Effector memory CD8-positive, alpha-beta T cell (primary cell): ENCODE data around the gene CDH4.
"Not testable (repeated sequence)": the region's sequence is repeated elsewhere in the genome, so short reads cannot be mapped to it uniquely, and the experiment has no call there.

Experiments
- ATAC-seq: fragments of 150-1000 bp; cut with Tn5 transposase; replicated peaks from 2 replicates; pipeline ENCODE4 v1.10.0; 2021; ENCODE audit warnings: mild to moderate bottlenecking, moderate library complexity
- DNase-seq, 3 experiments: peaks; one replicate each; pipeline ENCODE4 v3.0.0; 2021
- H3K27ac Mint-ChIP-seq, 2 donors: one replicate each; pipeline ENCODE4 v1.8.0; 2022; ENCODE audit warnings: mild to moderate bottlenecking in 2 of 2, mixed read lengths in 2 of 2, moderate library complexity in 2 of 2
- H3K27me3 Mint-ChIP-seq, 2 donors: one replicate each; pipeline ENCODE4 v1.8.0; 2022; ENCODE audit warnings: mixed read lengths in 2 of 2
- H3K36me3 Mint-ChIP-seq: one replicate; pipeline ENCODE4 v1.8.0; 2022; ENCODE audit warnings: mild to moderate bottlenecking, moderate library complexity, mixed read lengths; ENCODE audit not compliant: insufficient read depth
- H3K4me1 Mint-ChIP-seq, 2 donors: one replicate each; pipeline ENCODE4 v1.8.0; 2022; ENCODE audit warnings: low read depth in 2 of 2, mixed read lengths in 2 of 2
- H3K4me3 Mint-ChIP-seq, 2 donors: one replicate each; pipeline ENCODE4 v1.8.0; 2022; ENCODE audit warnings: mild to moderate bottlenecking in 2 of 2, mixed read lengths in 2 of 2, moderate library complexity in 2 of 2
- H3K9me3 Mint-ChIP-seq, 2 donors: one replicate each; pipeline ENCODE4 v1.8.0; 2022; ENCODE audit warnings: mixed read lengths in 2 of 2

CDH4 gene

DNA sequence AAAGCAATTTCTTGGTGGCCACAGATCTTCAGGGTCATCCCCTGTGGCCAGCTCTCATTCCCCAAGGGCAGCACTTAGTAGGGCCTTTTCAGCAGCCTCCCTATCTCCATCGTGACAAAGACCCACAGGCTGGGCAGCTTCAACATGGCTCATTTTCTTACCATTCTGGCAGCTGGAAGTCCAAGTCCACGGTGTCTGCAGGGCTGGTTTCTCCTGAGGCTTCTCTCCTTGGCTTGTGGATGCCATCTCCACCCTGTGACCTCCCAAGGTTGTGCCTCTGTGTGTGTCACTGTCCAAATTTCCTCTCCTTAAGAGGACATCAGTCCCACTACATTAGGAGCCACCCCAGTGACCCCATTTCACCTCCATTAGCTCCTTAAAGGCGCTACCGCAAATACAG is 161.7 kb downstream of the CDH4 start:
- no peak overlapping the region for H3K27ac Mint-ChIP-seq
- H3K4me1 Mint-ChIP-seq, result no peaks in the 10 kb centered on the region
- DNase-seq (no peak), ATAC-seq (no peak)
- no peak overlapping the region for H3K4me3 Mint-ChIP-seq
- no peaks in the 10 kb centered on the region for H3K36me3 Mint-ChIP-seq
- no peaks in the 10 kb centered on the region for H3K27me3 Mint-ChIP-seq
- H3K9me3 Mint-ChIP-seq, result no peaks in the 10 kb centered on the region

DNA sequence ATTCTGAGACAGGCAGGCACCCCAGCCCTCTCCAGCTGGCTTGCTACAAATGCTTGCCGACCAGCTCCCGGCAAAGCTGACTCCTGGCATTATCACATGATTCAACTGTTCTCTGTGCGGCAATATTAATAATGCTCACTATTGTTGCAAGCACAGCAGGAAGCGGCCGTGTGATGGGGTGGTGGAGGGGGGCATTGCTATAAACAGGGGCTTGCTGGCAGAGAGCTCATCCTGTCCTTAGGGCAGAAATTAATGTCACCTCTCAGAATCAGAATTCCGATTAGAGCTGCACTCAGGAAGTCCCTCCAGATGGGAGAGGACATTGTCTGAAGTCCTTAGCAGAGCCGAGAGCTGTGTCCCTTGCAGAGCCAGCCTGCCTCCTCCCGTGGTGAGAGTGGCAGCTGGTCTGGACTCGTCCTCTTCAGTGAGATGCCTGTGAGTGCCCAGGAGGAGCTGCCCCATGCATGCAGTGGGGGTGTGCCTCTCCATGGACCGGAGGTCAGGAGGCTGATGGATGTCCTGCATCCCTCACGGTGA is 162.5 kb downstream of the CDH4 start:
- Mint-ChIP-seq H3K27me3 (no peaks in the 10 kb centered on the region), H3K4me3 (no peak overlapping the region), H3K27ac (no peak overlapping the region), H3K4me1 (no peaks in the 10 kb centered on the region), H3K9me3 (no peaks in the 10 kb centered on the region), H3K36me3 (no peaks in the 10 kb centered on the region)
- ATAC-seq (no peak), DNase-seq (no peak)

DNA sequence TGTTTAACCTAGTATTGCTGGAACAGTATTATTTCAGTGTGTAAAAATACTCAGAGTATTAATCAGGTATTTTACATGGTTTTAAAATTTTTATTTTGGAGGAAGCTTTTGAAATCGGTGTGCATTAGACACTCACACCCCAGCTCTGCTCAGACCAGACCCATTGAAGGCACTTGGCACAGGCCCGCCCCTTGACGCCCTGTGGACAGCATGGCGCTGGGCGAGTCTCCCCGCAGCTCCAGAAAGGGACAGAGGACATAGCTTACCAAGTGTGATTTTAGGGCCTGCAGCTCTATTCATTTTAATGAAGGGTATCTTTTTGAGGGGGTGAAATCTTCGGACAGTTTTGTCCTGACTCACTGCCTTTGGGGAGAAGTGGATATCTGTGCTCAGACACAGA is 164.5 kb downstream of the CDH4 start:
- ATAC-seq (no peak), DNase-seq (no peak)
- Mint-ChIP-seq H3K36me3 (no peaks in the 10 kb centered on the region), H3K4me1 (peaks cover 0 to 2% of the 10 kb centered on the region in 2 donors), H3K27me3 (no peaks in the 10 kb centered on the region), H3K27ac (no peak overlapping the region), H3K4me3 (no peak overlapping the region), H3K9me3 (no peaks in the 10 kb centered on the region)

DNA sequence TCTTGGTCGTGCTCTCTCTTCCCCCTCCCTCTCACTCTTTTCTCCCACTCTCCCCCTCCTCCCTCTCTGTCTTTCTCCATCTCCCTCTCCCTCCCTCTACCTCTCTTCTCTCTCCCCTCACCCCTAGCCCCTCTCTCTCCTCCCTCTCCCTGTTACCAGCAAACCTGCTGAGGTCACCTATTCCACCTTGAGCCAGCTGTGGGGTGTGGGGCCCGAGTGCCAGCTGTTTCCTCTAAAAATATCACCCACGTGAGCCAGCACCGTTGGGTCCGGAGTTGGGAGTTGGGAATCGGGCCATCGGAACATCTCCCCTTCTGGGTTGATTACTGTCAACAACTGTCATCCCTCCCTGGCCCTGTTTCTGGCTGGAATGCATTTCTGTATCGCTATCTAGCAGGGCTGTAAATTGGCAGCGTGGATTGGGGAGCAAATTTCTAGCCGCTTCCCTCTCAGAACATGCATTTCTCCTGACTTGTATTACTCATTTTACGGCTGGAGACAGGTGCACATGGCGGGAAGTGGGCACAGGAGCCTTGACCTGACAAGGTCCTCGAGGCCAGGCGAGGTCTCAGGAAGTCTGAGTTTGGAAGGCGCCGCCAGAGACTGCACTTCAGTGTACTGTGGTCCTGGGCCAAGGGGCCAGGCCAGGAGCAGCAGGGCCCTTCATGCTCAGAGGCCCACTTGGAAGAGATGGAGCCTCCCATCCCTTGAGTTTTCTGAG is 165.3 kb downstream of the CDH4 start:
- peaks cover 0 to 2% of the 10 kb centered on the region in 2 donors for H3K4me1 Mint-ChIP-seq
- DNase-seq (no peak), ATAC-seq (no peak)
- H3K27ac Mint-ChIP-seq, result no peak overlapping the region
- no peaks in the 10 kb centered on the region for H3K27me3 Mint-ChIP-seq
- no peaks in the 10 kb centered on the region for H3K36me3 Mint-ChIP-seq
- no peaks in the 10 kb centered on the region for H3K9me3 Mint-ChIP-seq
- no peak overlapping the region for H3K4me3 Mint-ChIP-seq

- Mint-ChIP-seq H3K36me3 (no peaks in the 10 kb centered on the region), H3K9me3 (no peaks in the 10 kb centered on the region), H3K27me3 (no peaks in the 10 kb centered on the region), H3K4me3 (no peak overlapping the region), H3K27ac (no peak overlapping the region), H3K4me1 (peaks cover 0 to 2% of the 10 kb centered on the region in 2 donors)
- DNase-seq, result no peak
- no peak for ATAC-seq
These were observed 166.9 kb downstream of the CDH4 start for GRCh38 chr20:61419010-61419409.

DNA sequence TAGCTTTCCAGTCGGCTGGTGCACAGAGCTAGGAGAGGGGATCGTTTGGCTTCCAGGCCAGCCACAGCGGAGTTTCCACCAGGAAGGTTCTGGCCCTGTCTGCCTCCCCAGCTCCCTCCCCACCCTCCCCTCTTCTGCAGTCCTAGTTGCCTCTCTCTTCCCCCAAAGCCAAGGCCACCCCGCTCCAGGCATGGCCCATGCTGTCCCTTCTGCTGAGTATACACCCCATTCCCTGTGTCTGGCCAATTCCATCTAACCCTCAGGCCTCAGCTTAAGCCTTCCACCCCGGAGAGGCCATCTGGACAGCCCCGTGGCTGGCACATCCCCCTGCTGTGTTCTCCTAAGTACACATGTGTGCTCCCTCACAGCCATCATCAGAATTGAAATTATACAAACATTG is 167.4 kb downstream of the CDH4 start:
- no peak for DNase-seq
- Mint-ChIP-seq H3K9me3 (no peaks in the 10 kb centered on the region), H3K36me3 (no peaks in the 10 kb centered on the region), H3K4me1 (peaks cover 0 to 2% of the 10 kb centered on the region in 2 donors), H3K4me3 (no peak overlapping the region), H3K27ac (no peak overlapping the region), H3K27me3 (no peaks in the 10 kb centered on the region)
- ATAC-seq, result no peak

DNA sequence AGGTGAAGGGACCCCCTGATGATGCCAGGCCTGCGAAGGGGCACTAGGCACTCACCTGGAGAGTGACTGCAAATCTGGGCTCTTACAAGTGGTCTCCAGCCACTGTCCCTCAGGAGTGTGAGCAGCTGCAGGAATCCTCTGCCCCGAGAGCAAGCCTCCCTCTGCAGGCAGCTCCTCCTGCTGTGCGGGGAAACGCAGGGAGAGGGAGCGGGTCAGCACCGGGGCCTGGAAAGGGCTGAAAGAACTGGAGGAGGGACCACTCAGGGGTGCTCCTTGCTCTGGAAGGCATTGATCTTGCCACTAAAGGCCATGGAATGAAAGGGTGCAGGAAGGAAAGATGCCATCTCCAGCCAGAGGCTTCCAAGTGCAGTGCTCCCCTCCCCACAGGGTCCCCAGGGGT is 168.0 kb downstream of the CDH4 start:
- Mint-ChIP-seq H3K27me3 (no peaks in the 10 kb centered on the region), H3K9me3 (no peaks in the 10 kb centered on the region), H3K4me1 (peaks cover 0 to 2% of the 10 kb centered on the region in 2 donors), H3K27ac (no peak overlapping the region), H3K4me3 (no peak overlapping the region), H3K36me3 (no peaks in the 10 kb centered on the region)
- DNase-seq (no peak), ATAC-seq (no peak)

DNA sequence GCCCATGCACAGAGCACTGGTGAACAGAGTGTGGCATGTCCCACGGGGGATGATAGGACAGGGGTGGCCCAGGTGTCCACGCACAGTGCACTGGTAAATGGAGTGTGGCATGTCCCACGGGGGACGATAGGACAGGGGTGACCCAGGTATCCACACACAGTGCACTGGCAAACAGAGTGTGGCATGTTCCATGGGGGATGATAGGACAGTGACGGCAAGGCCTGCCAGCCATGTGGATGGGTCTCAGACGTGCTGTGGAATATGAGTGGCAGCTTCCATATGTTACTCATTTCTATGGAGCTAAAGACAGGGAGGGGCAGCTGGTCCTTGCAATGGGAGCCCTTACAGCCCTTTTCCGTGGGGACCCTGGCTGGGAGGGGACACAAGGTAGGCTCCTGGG is 168.7 kb downstream of the CDH4 start:
- ATAC-seq (no peak), DNase-seq (no peak)
- H3K36me3 Mint-ChIP-seq, result no peaks in the 10 kb centered on the region
- no peaks in the 10 kb centered on the region for H3K27me3 Mint-ChIP-seq
- no peak overlapping the region for H3K27ac Mint-ChIP-seq
- no peaks in the 10 kb centered on the region for H3K9me3 Mint-ChIP-seq
- peaks cover 0 to 2% of the 10 kb centered on the region in 2 donors for H3K4me1 Mint-ChIP-seq
- H3K4me3 Mint-ChIP-seq, result no peak overlapping the region

DNA sequence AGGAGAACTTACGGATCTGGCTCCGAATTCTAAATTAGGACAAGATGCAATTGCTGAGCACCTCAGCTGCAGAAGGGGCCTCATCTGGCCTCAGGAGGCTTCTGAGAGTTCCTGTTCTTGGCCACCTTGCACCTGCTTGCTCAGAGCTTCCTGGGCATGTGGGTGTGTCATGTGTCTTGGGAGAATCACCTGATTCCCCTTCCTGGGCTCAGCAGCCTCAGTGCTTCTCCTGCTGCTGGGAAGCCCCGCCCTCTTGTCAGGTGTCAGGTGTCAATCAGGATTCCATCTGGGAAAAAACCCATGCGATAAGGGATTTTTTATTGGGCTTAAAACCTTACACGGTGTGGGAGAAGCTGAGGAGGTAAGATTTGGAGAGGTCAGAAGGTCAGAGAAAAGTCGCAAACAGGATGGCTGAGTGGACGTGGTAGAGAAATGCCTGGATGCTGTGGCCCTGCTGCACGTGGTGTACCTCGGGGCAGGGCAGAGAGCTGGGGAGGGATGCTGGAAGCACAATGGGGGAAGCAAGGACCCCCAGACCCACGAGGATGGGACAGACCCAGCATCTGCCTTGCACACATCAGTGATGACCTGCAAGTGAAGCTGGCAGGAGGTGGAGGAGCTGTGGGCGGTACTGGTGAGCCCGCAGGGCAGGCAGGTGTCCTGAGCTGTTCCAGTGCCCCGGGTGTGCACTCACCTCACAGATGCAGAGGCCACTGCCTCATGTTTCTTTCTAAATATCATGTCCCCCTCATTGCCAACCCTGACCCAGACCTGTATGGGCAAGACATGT is 170.8 kb downstream of the CDH4 start:
- H3K36me3 Mint-ChIP-seq, result no peaks in the 10 kb centered on the region
- H3K4me3 Mint-ChIP-seq, result no peak overlapping the region
- DNase-seq (no peak), ATAC-seq (no peak)
- H3K9me3 Mint-ChIP-seq, result no peaks in the 10 kb centered on the region
- no peaks in the 10 kb centered on the region for H3K27me3 Mint-ChIP-seq
- no peak overlapping the region for H3K27ac Mint-ChIP-seq
- H3K4me1 Mint-ChIP-seq, result peaks cover 0 to 2% of the 10 kb centered on the region in 2 donors

- H3K4me3 Mint-ChIP-seq, result no peak overlapping the region
- ATAC-seq (no peak), DNase-seq (no peak)
- H3K9me3 Mint-ChIP-seq, result no peaks in the 10 kb centered on the region
- H3K4me1 Mint-ChIP-seq, result peaks cover 0 to 2% of the 10 kb centered on the region in 2 donors
- no peak overlapping the region for H3K27ac Mint-ChIP-seq
- H3K36me3 Mint-ChIP-seq, result no peaks in the 10 kb centered on the region
- H3K27me3 Mint-ChIP-seq, result no peaks in the 10 kb centered on the region
These were observed 172.1 kb downstream of the CDH4 start for GRCh38 chr20:61424011-61424627.

DNA sequence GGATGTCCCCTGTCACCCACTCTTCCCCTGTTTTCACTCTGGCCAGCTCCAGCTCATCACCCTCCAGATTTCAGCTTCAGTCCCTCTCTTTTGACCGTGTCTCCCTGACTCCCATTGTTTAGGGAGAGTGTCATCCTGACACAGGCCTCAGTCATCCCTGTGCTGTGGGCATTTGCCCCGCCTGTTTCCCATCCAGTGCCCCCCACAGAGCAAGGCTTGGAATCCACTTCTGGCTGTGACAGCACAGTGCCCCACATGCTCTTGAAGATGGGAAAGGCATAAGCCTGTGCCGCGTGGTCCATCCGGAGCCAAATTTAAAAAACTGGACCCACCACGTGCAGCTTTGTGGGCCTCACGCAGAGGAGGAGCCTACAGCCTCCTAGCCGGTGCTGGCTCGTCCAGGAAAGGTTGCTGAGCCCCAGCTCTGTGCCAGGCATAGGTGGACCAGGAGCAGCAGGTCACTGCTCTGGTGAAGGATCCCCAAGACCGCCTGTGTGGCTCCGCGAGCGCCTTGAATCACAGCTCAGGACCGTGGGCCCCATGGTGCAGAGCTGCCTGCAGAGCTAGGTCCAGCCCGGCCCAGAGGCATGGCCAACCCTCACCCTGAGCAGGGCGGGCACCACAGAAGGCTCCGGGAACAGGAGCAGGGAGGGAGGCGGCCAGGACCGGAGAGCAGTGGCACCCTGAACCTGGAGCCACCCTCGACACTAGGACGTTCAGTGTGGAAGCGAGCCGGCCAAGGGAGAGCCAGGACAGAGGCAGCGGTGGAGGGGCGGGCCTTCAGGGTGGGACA is 172.8 kb downstream of the CDH4 start:
- Mint-ChIP-seq H3K4me3 (no peak overlapping the region), H3K9me3 (no peaks in the 10 kb centered on the region), H3K36me3 (no peaks in the 10 kb centered on the region), H3K27ac (no peak overlapping the region), H3K27me3 (no peaks in the 10 kb centered on the region), H3K4me1 (peaks cover 0 to 2% of the 10 kb centered on the region in 2 donors)
- ATAC-seq (no peak), DNase-seq (no peak)

GRCh38 chr20:61425541-61425991 is 173.5 kb downstream of the CDH4 start:
- H3K27ac Mint-ChIP-seq, H3K27me3 Mint-ChIP-seq, DNase-seq, H3K36me3 Mint-ChIP-seq, H3K4me3 Mint-ChIP-seq, H3K9me3 Mint-ChIP-seq, H3K4me1 Mint-ChIP-seq, ATAC-seq: not testable (repeated sequence)

GRCh38 chr20:61426352-61426751 is 174.3 kb downstream of the CDH4 start:
- Mint-ChIP-seq H3K27me3 (no peaks in the 10 kb centered on the region), H3K4me1 (no peaks in the 10 kb centered on the region), H3K9me3 (no peaks in the 10 kb centered on the region), H3K36me3 (no peaks in the 10 kb centered on the region), H3K4me3 (no peak overlapping the region), H3K27ac (no peak overlapping the region)
- DNase-seq, result no peak
- no peak for ATAC-seq
